Mesenteric fat pad (tissue), 1 donor: ENCODE results near the gene MACROD1. TPM values are rescaled to one million over a fixed set of nuclear protein-coding genes. Genes with fewer than 3 reads are reported as not detected.

Source experiments
- DNase-seq: peaks from one replicate; pipeline ENCODE4 v3.0.0-alpha.2; 2020; ENCODE audit warnings: low spot score
- total RNA-seq: library from RNA; stranded (reverse); fragmentation: NEBNext Ultra II Directional; extraction: Animal tissue kit (Norgen Biotek cat#: 25700); gene quantifications from one replicate; pipeline ENCODE4 v1.2.1, GENCODE V29; 2021
- donor health status: DM: yes; HTN: yes; CAD: no.

MACROD1 gene
- total RNA-seq, 1 donor from 2014 or later = 19.5 TPM

- DNase-seq = no peak
Observed at GRCh38 chr11:64093233-64094039, 72.5 kb downstream of the MACROD1 start.

GRCh38 chr11:64092761-64093136 lies 73.2 kb downstream of the MACROD1 start:
- no peak for DNase-seq

GRCh38 chr11:64092111-64092760 lies 73.7 kb downstream of the MACROD1 start:
- DNase-seq = no peak

- DNase-seq = no peak
Observed at GRCh38 chr11:64090806-64091516, 75.0 kb downstream of the MACROD1 start.

GRCh38 chr11:64089915-64090805 lies 75.8 kb downstream of the MACROD1 start:
- DNase-seq = no peak

- no peak for DNase-seq
Observed at GRCh38 chr11:64089493-64089892, 76.4 kb downstream of the MACROD1 start.

- no peak for DNase-seq
Observed at GRCh38 chr11:64089027-64089360, 76.9 kb downstream of the MACROD1 start.

GRCh38 chr11:64088162-64089026 lies 77.5 kb downstream of the MACROD1 start:
- DNase-seq = no peak

GRCh38 chr11:64086258-64087123 lies 79.4 kb downstream of the MACROD1 start:
- DNase-seq = no peak

GRCh38 chr11:64085906-64086257 lies 80.0 kb downstream of the MACROD1 start:
- no peak for DNase-seq

GRCh38 chr11:64084951-64085710 lies 80.8 kb downstream of the MACROD1 start:
- no peak for DNase-seq

GRCh38 chr11:64084146-64084950 lies 81.6 kb downstream of the MACROD1 start:
- no peak for DNase-seq

- no peak for DNase-seq
Observed at GRCh38 chr11:64083398-64084080, 82.4 kb downstream of the MACROD1 start.

GRCh38 chr11:64081745-64082442 lies 84.0 kb downstream of the MACROD1 start:
- no peak for DNase-seq

GRCh38 chr11:64080390-64080789 lies 85.5 kb downstream of the MACROD1 start:
- DNase-seq = no peak

GRCh38 chr11:64078905-64079304 lies 87.0 kb downstream of the MACROD1 start:
- DNase-seq = no peak

- DNase-seq = no peak
Observed at GRCh38 chr11:64078284-64078683, 87.6 kb downstream of the MACROD1 start.
